HCT116 (cell line): Measurements from ENCODE around the gene SH2D2A.

Source experiments
- EGR1 ChIP-seq: IDR thresholded peaks from 2 replicates; pipeline ENCODE4 v1.6.1; 2012; ENCODE audit warnings: low read depth
- POLR2A ChIP-seq: IDR thresholded peaks from 2 replicates; pipeline ENCODE4 v1.7.0; 2011; ENCODE audit warnings: borderline replicate concordance; ENCODE audit not compliant: insufficient read depth, insufficient read length; ENCODE audit errors: extremely low read depth
- POLR2AphosphoS5 ChIP-seq: IDR thresholded peaks from 2 replicates; pipeline ENCODE4 v1.6.1; 2011; ENCODE audit warnings: mild to moderate bottlenecking, low read depth, low read length, moderate library complexity
- SP1 ChIP-seq: IDR thresholded peaks from 2 replicates; pipeline ENCODE4 v1.6.1; 2012; ENCODE audit warnings: low read depth
- YY1 ChIP-seq: IDR thresholded peaks from 2 replicates; pipeline ENCODE4 v1.6.1; 2011; ENCODE audit warnings: low read length, low read depth, moderate library complexity, mild to moderate bottlenecking; ENCODE audit not compliant: insufficient replicate concordance; ENCODE audit errors: extremely low read depth
- ZNF274 ChIP-seq: fragments of 200-500 bp; sonication (Bioruptor generic); IDR thresholded peaks from 2 replicates; pipeline ENCODE4 v1.6.1; 2014; ENCODE audit warnings: mild to moderate bottlenecking, low read depth, low read length, inconsistent platforms
- TF ChIP-seq, protein P1 (sequence below), 3 experiments: fragments of 200-600 bp in 1 of 3; sonication (generic) in 1 of 3; IDR thresholded peaks in 2 of 3; conservative IDR thresholded peaks in 1 of 3; 2 replicates each; pipeline ENCODE4 v1.5.1; 2012 to 2017; ENCODE audit warnings: low read depth in 2 of 3, low read length in 2 of 3, antibody characterized with exemption in 1 of 3, borderline replicate concordance in 1 of 3, control low read depth in 1 of 3, mild to moderate bottlenecking in 1 of 3, mixed read lengths in 1 of 3, mixed run types in 1 of 3, moderate library complexity in 1 of 3; ENCODE audit not compliant: insufficient read depth in 1 of 3
- TF ChIP-seq, protein P2 (sequence below): IDR thresholded peaks from 2 replicates; pipeline ENCODE4 v1.6.1; 2012
- TF ChIP-seq, protein P3 (sequence below): IDR thresholded peaks from 2 replicates; pipeline ENCODE4 v1.6.1; 2011; ENCODE audit warnings: mild to moderate bottlenecking, low read length, moderate library complexity; ENCODE audit not compliant: insufficient replicate concordance; ENCODE audit errors: extremely low read depth

DNA sequence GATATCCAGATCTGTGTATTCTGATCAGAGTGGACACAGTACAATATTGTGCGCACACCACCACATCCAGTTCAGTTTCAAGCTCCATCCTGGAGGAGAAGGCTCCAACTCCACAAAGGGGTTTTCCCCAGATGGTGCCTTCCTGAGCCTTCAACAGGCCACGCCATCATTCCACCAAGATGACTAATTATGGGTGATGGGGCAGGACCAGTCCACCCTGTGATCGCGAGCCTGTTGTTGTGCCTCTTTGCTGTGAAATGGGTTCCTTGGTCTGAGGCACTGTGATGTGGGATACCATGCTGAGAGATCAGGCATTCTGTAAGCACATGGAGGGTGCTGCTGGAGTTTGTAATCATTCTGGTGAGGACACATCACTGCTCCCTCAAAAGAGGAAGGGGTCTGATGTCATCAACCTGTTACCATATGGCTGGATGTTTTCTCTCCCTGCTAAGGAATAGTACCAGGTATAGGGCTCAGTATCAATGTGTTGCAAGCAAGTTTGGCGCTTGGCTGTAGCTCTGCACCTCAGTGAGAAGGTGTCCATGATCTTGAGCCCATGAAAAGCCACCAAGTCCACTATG lies 6.7 kb upstream of the SH2D2A start:
- TF ChIP-seq POLR2AphosphoS5 (no peak), SP1 (no peak), POLR2A (no peak), YY1 (no peak), ZNF274 (no peak), EGR1 (no peak)
- TF ChIP-seq, protein P1, sequence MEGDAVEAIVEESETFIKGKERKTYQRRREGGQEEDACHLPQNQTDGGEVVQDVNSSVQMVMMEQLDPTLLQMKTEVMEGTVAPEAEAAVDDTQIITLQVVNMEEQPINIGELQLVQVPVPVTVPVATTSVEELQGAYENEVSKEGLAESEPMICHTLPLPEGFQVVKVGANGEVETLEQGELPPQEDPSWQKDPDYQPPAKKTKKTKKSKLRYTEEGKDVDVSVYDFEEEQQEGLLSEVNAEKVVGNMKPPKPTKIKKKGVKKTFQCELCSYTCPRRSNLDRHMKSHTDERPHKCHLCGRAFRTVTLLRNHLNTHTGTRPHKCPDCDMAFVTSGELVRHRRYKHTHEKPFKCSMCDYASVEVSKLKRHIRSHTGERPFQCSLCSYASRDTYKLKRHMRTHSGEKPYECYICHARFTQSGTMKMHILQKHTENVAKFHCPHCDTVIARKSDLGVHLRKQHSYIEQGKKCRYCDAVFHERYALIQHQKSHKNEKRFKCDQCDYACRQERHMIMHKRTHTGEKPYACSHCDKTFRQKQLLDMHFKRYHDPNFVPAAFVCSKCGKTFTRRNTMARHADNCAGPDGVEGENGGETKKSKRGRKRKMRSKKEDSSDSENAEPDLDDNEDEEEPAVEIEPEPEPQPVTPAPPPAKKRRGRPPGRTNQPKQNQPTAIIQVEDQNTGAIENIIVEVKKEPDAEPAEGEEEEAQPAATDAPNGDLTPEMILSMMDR (IDR thresholded peaks at IDR 0.05 in 2 of 3, conservative IDR thresholded peaks at IDR 0.05 in 1 of 3; ENCODE audit: borderline replicate concordance in 1 of 3, insufficient read depth in 1 of 3, low read depth in 2 of 3, low read length in 2 of 3), result no peak
- TF ChIP-seq, protein P2, sequence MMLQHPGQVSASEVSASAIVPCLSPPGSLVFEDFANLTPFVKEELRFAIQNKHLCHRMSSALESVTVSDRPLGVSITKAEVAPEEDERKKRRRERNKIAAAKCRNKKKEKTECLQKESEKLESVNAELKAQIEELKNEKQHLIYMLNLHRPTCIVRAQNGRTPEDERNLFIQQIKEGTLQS, result no peak
- TF ChIP-seq, protein P3, sequence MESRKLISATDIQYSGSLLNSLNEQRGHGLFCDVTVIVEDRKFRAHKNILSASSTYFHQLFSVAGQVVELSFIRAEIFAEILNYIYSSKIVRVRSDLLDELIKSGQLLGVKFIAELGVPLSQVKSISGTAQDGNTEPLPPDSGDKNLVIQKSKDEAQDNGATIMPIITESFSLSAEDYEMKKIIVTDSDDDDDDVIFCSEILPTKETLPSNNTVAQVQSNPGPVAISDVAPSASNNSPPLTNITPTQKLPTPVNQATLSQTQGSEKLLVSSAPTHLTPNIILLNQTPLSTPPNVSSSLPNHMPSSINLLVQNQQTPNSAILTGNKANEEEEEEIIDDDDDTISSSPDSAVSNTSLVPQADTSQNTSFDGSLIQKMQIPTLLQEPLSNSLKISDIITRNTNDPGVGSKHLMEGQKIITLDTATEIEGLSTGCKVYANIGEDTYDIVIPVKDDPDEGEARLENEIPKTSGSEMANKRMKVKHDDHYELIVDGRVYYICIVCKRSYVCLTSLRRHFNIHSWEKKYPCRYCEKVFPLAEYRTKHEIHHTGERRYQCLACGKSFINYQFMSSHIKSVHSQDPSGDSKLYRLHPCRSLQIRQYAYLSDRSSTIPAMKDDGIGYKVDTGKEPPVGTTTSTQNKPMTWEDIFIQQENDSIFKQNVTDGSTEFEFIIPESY, result no peak
